Stimulated activated CD8-positive, alpha-beta memory T cell treated with anti-CD3 and anti-CD28 coated beads, Interleukin-7, amount 100 ng/mL, for 48 hours (primary cell): ENCODE data around the gene IL17C.

Source experiments
- DNase-seq, 2 donors: peaks; one replicate each; pipeline ENCODE4 v3.0.0-alpha.2; 2020; ENCODE audit warnings: low read depth in 1 of 2; ENCODE audit errors: extremely low read depth in 1 of 2

IL17C gene

DNA sequence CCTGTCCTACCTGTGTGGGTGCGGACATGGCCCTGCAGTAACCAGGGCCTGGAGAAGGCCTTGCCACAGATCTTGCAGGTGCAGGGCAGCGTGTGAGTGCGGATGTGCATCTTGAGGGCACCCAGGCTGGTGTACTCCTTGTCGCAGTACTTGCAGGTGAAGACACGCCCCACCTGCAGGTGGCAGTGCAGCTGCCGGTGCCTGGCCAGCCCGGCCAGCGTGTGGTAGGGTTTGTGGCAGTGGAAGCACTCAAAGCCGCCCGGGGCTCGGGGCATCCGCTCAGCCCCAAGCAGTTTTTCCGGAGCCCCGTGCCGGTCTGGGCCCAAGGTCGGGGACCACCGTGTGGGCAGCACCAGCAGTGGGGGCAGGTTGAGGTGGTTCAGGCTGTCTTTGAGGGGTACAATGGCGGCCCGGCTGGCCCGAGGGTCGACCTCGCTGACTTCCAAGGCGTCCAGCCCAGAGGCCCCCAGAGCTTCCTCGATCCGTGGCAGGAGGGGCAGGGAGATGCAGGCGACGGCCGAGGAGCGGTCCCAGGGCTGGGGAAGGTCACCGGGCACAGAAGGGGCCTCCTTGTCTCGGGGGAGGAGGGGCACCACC, 42.8 kb downstream of the IL17C start:
- no peak for DNase-seq

DNA sequence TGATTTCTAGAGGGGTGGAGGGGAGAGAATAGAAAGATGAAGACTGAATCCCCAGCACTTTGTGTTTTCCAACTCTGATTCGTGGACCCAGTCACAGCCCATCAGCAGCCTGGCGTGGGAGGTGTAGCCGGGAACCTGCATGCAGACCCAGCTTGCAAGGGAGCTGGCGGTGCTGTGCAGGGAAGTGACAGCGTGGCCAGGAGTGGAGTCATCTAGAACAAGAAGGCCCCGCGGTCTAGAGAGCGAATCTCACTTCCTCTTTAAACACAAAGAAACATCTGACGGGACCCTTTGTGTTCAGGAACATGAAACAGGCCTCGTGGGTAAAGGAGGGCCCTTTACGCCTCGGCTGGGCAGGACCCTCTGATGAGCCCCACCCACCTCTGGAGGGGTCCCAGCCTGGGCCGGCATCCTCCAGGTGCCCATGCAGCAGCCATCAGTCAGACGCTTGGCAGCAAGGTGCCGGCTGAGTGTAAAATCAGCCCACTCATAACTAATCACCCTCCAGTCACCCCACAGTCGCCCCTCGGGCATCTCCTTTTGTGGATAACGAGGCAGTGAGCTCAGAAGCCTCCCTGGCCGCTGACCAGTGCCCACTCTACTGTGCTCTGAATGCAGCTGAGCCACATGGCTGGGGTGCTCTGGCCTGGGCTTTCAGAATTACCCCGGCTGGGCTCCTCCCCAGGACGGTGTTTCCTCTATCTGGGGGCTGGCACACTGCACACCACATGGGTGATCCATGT, 43.5 kb downstream of the IL17C start:
- peak in 1 of 2 donors; percentile 81 for DNase-seq

DNA sequence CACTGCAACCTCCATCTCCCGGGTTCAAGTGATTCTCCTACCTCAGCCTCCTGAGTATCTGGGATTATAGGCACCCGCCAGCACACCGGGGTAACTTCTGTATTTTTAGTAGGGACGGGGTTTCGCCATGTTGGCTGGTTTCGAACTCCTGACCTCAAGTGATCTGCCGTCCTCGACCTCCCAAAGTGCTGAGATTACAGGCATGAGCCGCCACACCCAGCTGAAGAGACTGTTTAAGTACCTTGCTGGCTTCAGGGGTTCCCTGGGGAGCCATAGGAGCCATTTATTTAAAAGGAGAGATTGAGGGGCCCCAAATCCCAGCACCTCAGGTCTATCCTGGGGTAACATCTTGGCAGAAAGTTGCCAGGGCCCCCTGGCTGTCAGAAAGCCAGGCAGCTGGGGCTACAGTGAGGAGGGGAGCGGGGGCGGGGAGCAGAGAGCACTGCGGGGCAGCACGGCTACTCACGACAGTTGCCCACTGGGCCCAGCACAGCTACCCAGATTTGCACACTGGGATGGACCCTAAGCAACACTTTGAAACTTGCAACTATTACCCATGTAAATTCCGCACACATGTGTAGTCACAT, 46.3 kb downstream of the IL17C start:
- no peak for DNase-seq

DNA sequence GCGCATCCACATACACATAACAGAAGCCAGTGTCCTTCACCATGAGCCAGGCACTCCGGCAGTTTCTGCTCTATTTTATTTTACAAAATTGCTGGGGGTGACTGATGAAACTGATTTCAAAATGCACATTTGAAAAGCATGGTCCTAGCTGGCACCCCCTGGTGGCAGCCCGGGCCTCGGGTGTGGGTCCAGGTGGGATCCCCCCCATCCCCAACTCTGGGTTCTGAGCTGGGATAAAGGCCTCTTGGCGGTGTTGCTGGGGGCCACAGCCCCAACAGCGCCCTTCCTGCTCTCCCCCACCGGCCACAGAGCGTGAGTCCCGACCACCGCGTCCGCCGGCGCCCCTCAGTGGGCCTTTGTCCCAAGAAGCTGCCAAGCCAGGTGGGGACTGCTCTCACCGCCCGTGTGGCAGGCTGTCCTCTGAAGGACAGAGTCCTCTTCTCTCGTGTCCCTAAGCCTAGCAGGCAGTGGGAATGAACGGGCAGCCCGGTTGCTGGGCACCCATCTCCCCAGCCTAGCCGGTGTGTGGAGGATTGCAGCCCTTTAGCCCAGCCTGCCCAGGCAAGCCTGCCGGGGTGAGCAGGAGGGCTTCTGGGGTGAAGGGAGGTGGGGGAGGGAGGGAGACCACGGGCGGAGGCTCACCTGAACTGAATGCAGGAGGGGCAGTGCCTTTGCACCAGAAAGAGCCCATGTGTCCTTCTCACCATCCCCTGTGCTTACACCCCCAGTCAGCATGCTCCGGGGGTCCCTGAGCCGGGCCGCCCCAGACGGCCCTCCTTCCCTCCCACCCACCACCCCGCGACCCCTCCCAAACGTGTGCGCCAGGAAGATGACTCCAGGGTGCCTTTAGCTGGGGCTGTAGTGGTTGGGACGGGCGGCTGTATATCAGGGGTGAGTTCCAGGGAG, 47.0 kb downstream of the IL17C start:
- DNase-seq: no peak

DNA sequence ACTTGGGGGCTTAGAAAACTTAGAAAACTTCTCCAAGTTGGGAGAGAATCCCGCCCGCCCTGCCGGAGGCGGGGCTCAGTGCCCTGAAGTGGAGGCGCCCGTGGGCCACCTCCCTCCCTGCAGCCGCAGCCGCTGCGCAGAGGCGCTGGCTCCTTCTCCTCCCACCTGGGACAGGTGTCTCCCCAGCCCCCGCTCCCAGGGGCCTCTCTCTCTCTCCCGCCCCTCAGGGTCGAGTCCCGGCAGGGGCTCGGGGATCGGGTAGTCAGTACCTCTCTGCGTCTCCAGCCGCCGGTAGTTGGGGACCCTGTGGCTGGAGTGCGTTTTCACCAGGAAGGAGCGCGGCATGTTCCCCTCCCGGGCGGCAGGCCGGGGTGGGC, 47.7 kb downstream of the IL17C start:
- no peak for DNase-seq

DNA sequence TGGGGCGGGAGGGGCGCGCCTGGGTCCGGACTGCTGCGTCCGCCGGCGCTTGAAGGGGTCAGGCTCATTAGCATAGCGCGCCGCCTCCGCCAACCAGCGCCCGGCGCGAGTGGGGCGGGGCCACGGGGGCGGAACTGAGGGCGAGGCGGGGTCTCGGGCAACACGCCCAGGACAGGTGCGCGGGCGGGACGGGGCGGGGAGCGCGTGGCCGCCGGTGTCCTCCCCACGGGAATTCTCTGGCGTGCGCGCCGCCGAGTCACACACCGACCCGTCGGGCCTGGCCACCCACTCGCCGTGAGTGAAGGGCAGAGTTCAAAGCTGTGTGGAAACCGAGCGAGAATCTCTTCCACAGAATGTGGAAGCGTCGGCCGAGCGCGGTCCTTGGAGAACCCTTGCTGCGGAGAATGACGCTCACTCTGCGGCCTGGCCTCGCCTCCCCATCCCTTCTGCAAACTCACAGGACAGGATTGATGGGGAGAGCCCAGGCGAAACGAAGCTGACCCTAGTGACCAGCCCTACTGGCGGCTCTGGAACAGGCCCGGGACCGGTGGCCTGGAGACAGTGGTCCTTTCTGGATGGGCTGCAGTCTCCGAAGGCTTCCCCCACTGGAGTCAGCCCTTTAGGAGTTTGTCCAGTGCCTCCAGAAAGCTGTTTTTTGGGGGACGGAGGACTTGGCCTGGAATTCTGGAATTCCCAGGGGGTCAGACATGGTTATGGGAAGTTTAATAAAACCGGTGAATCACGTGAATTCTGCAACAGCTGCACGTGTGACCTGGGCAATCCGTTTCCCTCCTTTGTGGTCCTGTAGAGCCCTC, 48.3 kb downstream of the IL17C start, which contains the start of gene SNAI3:
TSS of gene SNAI3 (minus strand) at position 69 of the 815 bp plus-strand sequence. CDS start 101 bp downstream, outside the sequence.
- DNase-seq: peak; percentile 72 to 73

GRCh38 chr16:88687254-88687576, 48.8 kb downstream of the IL17C start:
- no peak for DNase-seq

DNA sequence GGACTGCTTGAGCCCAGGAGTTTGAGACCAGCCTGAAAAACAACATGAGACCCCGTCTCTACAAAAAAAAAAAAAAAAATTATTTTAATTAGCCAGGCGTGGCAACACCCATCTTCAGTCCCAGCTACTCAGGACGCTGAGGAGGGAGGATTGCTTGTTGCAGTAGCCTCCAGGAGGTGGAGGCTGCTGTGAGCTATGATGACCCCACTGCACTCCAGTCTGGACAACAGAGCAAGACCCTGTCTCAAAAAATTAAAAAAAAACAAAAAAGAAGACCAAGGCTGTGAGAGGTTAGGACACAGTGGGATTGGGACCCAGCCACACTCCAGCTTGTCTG, 49.3 kb downstream of the IL17C start:
- DNase-seq: no peak

DNA sequence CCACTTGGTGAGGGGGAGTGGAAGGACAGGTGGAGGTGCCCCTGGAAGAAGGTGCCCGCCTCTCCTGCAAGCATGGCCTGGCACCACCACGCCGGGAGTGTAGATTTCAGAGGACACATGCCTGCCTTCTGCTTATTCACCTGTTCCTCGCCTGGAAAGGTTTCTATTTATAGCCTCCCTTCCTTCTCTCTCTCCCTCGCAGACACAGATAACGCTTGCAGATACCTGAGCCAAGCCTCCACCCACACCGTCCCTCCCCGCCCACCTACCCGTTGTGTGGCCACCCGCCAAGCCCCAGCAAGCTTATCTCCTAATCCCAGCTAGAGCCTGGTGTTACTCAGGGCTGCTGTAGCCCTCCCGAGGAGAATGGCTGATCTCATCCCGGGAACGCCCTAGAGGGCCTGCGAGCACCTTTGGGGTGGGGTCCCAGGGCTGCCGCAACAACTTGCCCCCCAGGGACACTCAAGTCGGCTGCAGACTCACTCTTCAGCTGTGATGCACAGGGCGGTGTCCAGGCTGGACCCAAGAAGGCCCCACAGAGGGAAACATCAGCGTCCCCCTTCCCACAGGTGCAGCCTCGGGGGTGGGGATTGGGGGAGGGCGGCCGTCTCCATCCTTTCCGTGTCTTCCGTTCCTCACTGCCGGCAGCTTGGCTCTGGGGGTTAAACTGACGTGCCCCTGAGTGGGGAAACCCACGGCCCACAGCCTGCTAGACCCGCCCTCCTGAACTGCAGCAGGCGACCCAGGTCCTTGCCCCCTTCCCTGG, 49.8 kb downstream of the IL17C start:
- DNase-seq: no peak
